Aorta (tissue), 5 donors: ENCODE results near the gene FOXE3. TPM values are rescaled to one million over a fixed set of nuclear protein-coding genes. Genes with fewer than 3 reads are reported as not detected.

ENCODE experiments used
- ATAC-seq: fragments of 200-7000 bp; cut with Tn5 transposase; one replicate; pipeline ENCODE4 v1.9.1; 2022; ENCODE audit warnings: moderate library complexity; ENCODE audit not compliant: low FRiP score
- DNase-seq, 2 donors: peaks; one replicate each; pipeline ENCODE4 v3.0.0-alpha.2; 2020
- H3K27ac ChIP-seq, 2 donors: one replicate each; pipeline ENCODE4 v1.5.1; 2013; ENCODE audit warnings: low read length in 2 of 2, mild to moderate bottlenecking in 2 of 2, moderate library complexity in 2 of 2, control low read depth in 1 of 2, inconsistent platforms in 1 of 2, low read depth in 1 of 2
- H3K27me3 ChIP-seq, 2 donors: one replicate each; pipeline ENCODE4 v1.6.1; 2013; ENCODE audit warnings: control low read depth in 1 of 2, low read length in 1 of 2, mild to moderate bottlenecking in 1 of 2, moderate library complexity in 1 of 2; ENCODE audit not compliant: insufficient read depth in 2 of 2, control insufficient read depth in 1 of 2
- H3K36me3 ChIP-seq, 2 donors: one replicate each; pipeline ENCODE4 v1.6.1; 2013; ENCODE audit warnings: control low read depth in 1 of 2, low read length in 1 of 2, mild to moderate bottlenecking in 1 of 2; ENCODE audit not compliant: insufficient read depth in 2 of 2, control insufficient read depth in 1 of 2
- H3K4me1 ChIP-seq, 2 donors: one replicate each; pipeline ENCODE4 v1.6.1; 2013; ENCODE audit warnings: low read length in 2 of 2, control low read depth in 1 of 2, mild to moderate bottlenecking in 1 of 2, moderate library complexity in 1 of 2; ENCODE audit not compliant: insufficient read depth in 2 of 2, control insufficient read depth in 1 of 2
- H3K4me3 ChIP-seq, 2 donors: one replicate each; pipeline ENCODE4 v1.5.1; 2013; ENCODE audit warnings: low read length in 2 of 2, control low read depth in 1 of 2, mild to moderate bottlenecking in 1 of 2
- H3K9me3 ChIP-seq: one replicate; pipeline ENCODE4 v1.6.1; 2013; ENCODE audit warnings: mild to moderate bottlenecking, low read length; ENCODE audit not compliant: control insufficient read depth
- WGBS, 2 donors: extraction: QIAGEN DNeasy Blood & Tissue Kit; methylation state at CpG; one replicate each; pipeline ENCODE4 v1.1.7; 2013; 5-methylcytosine and 5-hydroxymethylcytosine counted together
- intact Hi-C, 2 donors: fragments of 100-400 bp; cut with DNase I; formaldehyde crosslinking; loops; one replicate each; pipeline versions ENCODE4 v1.14.2 to v1.15.0; 2022
- polyA plus RNA-seq, 2 donors: library from polyadenylated mRNA; stranded (reverse); fragments of 200-250 nt; gene quantifications; one replicate each; pipeline ENCODE4 v1.2.3, GENCODE V29; 2013
- total RNA-seq, 2 donors: library from RNA; stranded (reverse); fragmentation: NEBNext Ultra II Directional; extraction: Animal tissue kit (Norgen Biotek cat#: 25700); gene quantifications; one replicate each; pipeline ENCODE4 v1.2.1, GENCODE V29; 2021
- donor health status: healthy with polysubstance abuse.
- donor health status: Bipolar disorder and iron deficiency.
- donor health status: DM: no; HTN: no; CAD: no.
- donor health status: DM: no; HTN: no; CAD: no.
- donor health status: DM: yes; HTN: yes; CAD: no.

FOXE3 gene
- total and polyA plus RNA-seq, 4 donors = not detected

DNA sequence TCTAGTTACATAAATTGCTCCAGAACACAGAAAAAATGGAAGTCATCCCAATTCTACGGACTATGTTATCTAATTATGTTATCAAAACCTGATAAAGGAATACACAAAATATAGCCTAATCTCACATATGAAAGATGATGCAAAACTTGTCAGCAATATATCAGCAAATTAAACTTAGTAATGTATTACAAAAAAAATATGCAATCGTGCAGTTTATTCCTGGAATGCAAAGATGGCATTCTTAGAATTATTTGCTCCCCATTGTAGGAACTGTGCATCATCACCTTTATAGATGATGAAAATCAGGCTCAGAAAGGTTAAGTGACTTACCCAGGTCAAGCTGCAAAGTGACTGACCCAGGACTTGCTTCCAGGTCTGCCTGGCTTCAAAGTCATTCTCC is 7.8 kb downstream of the FOXE3 start:
- Histone ChIP-seq H3K4me3 (no peak overlapping the region), H3K27me3 (no peaks in the 10 kb centered on the region), H3K27ac (no peak overlapping the region), H3K36me3 (no peaks in the 10 kb centered on the region), H3K4me1 (no peaks in the 10 kb centered on the region), H3K9me3 (no peaks in the 10 kb centered on the region)
- intact Hi-C loops = loop anchor here in 1 of 2 donors (2.0 to 5.0 kb wide), 2 partner anchors 35 to 232 kb away; partner anchors contain the start of gene PDZK1IP1
- WGBS, 2 donors = 37 to 39% methylated on average over 2 of the region's 2 CpGs
- no peak for DNase-seq
- ATAC-seq = no peak

DNA sequence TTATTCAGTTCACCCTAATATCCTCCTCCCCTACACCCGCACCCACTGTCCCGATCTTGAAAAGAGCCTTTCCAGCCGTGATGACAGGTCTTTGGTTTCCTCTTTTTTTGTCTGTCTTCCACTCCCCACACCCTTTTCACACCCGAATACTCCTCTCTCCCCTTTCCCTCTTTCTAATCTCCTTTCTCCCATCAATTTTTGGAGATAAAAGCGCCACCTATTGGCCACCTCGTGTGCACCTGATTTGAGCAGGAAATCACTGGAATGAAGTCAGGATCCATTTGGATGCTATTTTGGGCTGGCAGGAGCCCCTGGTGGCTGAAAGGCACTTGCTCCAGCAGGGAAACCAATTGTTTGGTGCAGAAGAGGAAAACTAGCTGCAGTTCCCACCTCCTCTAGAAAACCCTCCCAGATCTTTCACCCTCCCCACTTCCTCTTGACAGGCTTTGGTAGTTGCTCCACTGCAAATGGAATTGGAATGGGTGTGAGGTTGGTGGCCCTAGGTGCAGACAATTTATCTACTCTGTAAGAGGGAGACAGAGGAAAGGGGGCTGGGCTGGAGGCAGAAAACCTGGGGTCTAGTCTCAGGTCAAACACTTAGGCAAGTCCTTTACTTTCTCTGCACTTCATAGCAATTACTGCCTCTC is 8.4 kb downstream of the FOXE3 start:
- ATAC-seq = peak; percentile 38
- intact Hi-C loops = loop anchor here in 1 of 2 donors (2.0 to 5.0 kb wide), 2 partner anchors 36 to 232 kb away; partner anchors contain the start of gene PDZK1IP1
- 10 to 11% methylated on average over 6 of the region's 6 CpGs for WGBS, 2 donors

DNA sequence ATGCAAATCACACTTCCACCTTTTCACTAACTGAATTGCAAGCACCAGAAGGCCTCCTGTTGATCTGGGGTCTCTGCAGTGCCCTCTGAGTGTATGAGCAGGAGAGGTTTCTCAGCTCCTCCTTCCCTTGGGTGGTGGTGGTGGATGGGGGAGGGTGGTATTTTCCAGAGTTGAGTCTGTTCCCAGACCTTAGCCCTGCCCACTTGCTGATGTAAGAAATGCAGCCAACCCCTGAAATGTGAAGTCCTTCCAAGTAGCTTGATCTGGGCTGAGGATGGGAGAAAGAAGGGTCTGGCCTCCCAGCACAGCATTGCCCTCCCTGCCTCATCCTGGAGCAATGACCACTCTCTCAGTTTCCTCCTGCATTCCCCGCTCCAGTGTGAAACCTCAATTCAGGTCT is 15.4 kb downstream of the FOXE3 start:
- ATAC-seq (no peak), DNase-seq (no peak)
- Histone ChIP-seq H3K4me1 (no peaks in the 10 kb centered on the region), H3K4me3 (no peak overlapping the region), H3K36me3 (no peaks in the 10 kb centered on the region), H3K27ac (no peak overlapping the region), H3K9me3 (no peaks in the 10 kb centered on the region), H3K27me3 (no peaks in the 10 kb centered on the region)
- intact Hi-C loops = loop anchor here (5.0 kb wide), 2 partner anchors 76 to 296 kb away; no protein-coding TSS in a partner anchor
- WGBS, 2 donors = 81 to 94% methylated on average over 1 of the region's 1 CpG

More for the DNA sequence above, 8.4 kb downstream of the FOXE3 start:
- no peak overlapping the region for H3K4me3 ChIP-seq
- no peak overlapping the region for H3K27ac ChIP-seq
- H3K9me3 ChIP-seq = no peaks in the 10 kb centered on the region
- no peak for DNase-seq
- H3K27me3 ChIP-seq = no peaks in the 10 kb centered on the region
- H3K36me3 ChIP-seq = no peaks in the 10 kb centered on the region
- H3K4me1 ChIP-seq = no peaks in the 10 kb centered on the region

DNA sequence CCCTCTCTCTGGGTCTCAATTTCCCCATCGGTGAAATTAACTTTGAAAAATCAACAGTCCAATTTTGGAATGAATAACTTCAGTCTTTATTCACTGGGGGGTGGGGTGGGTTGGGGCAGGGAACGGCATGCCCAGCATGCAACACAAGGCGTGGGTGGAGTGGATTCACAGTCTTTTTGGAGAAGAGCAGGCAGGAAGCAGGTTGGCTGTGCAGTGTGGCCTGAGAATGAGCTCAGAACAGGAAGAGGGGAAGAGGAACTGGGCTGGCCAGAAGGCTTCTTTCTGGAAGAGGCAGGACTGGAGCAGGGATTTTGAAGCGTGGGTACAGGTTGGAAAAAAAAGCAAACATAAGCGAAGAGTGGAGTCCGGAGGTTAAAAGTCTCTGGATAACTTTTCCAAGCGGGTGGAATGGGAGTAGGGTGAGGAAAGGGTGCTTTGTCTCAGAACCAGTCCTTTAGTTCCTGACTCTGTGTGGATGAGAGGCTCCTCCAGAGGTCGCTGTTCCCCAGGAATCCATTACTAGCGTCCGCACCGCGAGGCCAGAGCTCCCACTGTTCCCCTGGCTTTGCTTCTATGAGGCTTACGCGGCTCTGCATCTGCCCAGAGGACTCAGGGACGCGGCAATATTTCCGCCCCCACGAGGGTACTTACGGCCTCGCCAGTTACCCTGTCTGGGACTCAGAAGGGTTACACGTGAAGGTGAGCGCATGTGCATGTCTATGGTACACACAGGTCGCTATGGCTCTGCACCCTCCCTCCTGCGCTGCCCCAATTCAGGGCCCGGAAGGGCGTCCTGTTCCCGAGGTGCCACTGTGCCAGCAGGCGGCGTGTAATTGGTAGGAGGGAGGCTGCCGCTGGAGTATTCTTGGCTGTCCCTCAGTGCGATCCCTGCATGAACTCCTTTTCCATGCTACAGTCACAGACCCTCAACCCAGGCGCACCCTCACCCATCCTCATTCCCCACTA is 16.3 kb downstream of the FOXE3 start:
- H3K4me3 ChIP-seq = no peak overlapping the region
- H3K9me3 ChIP-seq = no peaks in the 10 kb centered on the region
- peak; percentile 87 to 91 for DNase-seq
- 31 to 38% methylated on average over 32 of the region's 32 CpGs for WGBS, 2 donors
- ATAC-seq = peak; percentile 75
- H3K27me3 ChIP-seq = no peaks in the 10 kb centered on the region
- no peak overlapping the region for H3K27ac ChIP-seq
- no peaks in the 10 kb centered on the region for H3K4me1 ChIP-seq
- intact Hi-C loops = loop anchor here (1.0 to 5.0 kb wide), 3 partner anchors 75 to 295 kb away; no protein-coding TSS in a partner anchor
- H3K36me3 ChIP-seq = no peaks in the 10 kb centered on the region

DNA sequence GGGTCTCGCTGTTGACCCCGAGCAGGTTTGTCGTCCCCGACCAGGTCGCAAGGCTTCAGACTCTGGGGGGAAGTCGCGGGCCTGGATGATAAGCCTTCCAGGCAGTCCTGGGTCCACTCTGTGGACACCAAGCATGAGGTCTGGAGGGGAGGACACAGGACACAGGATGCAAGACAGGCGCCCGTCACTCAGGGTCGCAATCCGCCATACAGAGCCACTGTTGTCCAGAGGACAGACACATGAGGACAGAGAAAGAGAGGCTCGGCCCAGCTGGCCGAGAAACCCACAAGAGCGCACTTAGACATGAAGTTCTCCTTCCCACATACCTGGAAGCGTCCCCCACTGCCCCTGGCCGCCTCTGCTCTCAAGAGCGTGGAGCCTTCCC is 16.9 kb downstream of the FOXE3 start:
- Histone ChIP-seq H3K4me1 (no peaks in the 10 kb centered on the region), H3K4me3 (no peak overlapping the region), H3K9me3 (no peaks in the 10 kb centered on the region), H3K27me3 (no peaks in the 10 kb centered on the region), H3K36me3 (no peaks in the 10 kb centered on the region), H3K27ac (no peak overlapping the region)
- WGBS, 2 donors = 92 to 93% methylated on average over 17 of the region's 17 CpGs
- intact Hi-C loops = loop anchor here (5.0 kb wide), 2 partner anchors 74 to 294 kb away; no protein-coding TSS in a partner anchor
- no peak for ATAC-seq
- DNase-seq = no peak

DNA sequence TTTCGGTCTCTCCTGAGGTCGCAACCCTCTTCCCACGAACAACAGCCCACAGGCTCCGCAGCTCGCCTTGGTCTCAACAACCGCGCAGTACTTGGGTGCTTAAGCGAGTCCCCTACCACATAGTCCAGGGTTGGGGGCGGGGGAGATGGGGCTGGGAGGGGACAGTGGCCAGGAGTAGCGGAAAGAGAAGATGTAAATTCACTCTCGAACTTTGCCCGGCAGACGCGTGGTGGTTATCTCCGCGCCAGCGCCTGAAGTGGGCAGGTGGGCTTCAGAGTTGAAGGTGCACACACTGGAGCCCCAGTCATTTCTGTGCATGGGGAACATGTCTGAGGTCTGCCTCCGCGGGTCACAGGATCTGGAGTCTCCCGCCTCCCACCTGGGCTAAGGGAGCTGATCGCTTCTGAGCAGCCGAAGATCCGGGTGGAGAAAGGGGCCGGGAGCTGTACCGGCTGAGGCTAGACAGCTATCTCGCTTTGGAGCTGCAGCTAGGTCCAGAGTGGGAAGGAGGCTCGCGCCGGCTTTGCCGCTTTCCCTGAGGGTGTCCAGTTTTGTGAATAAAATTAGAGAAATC is 17.5 kb downstream of the FOXE3 start:
- Histone ChIP-seq H3K27ac (no peak overlapping the region), H3K9me3 (no peaks in the 10 kb centered on the region), H3K36me3 (no peaks in the 10 kb centered on the region), H3K27me3 (no peaks in the 10 kb centered on the region), H3K4me3 (no peak overlapping the region), H3K4me1 (no peaks in the 10 kb centered on the region)
- DNase-seq (peak in 1 of 2 donors; percentile 75), ATAC-seq (no peak)
- 93% methylated on average over 30 of the region's 30 CpGs for WGBS, 2 donors
- intact Hi-C loops = loop anchor here (5.0 kb wide), 2 partner anchors 74 to 294 kb away; no protein-coding TSS in a partner anchor

DNA sequence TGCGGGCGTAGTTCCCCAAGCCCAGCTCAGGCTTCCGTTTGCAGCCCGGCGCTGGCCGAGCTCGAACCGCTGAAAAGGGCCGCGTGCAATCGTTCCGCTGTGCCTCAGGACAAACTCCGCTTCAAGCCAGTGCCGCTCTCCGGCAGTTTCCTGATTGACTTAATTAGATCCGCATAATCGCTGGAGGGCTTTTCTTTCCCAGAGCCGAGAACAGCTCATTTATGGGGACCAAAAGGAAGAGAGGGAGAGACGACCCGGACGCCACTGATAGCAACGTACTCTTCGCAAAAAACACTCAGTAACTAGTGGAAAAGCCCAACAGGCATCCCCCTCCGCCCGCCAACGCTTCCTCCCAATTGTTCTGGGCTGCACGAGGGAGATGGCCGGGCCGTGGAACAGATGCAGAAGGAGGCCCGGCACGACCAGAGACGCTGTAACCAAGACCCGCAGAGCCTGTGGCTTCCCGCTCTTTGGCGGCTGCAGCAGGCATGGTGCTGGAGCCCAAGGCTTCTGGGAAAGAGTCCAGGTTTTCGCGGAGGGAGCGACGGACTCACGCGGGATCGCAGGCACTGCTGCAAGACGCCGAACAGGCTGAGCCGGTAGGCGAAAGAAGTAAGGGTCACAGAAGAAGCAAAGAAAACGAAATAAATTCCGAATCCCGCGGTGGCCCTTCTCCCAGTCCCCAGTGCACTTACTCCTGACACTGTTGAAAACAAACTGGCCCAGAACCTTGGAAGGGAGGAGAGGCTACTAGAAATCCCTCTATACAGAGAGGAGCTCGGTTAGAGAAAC is 18.2 kb downstream of the FOXE3 start:
- H3K4me1 ChIP-seq = no peaks in the 10 kb centered on the region
- no peaks in the 10 kb centered on the region for H3K36me3 ChIP-seq
- ATAC-seq (no peak), DNase-seq (peak; percentile 79 to 86)
- intact Hi-C loops = loop anchor here (5.0 kb wide), 2 partner anchors 73 to 293 kb away; no protein-coding TSS in a partner anchor
- no peak overlapping the region for H3K4me3 ChIP-seq
- H3K27ac ChIP-seq = no peak overlapping the region
- H3K9me3 ChIP-seq = no peaks in the 10 kb centered on the region
- no peaks in the 10 kb centered on the region for H3K27me3 ChIP-seq
- 35 to 39% methylated on average over 51 of the region's 51 CpGs for WGBS, 2 donors
